Osteoblast (primary cell): ENCODE data around the gene LUZP1. TPM values are rescaled to one million over a fixed set of nuclear protein-coding genes. Genes with fewer than 3 reads are reported as not detected.

Source experiments
- small RNA-seq: library from RNA; depleted of rRNA; stranded (forward); fragments of <200 nt; gene quantifications from one replicate; pipeline ENCODE3, GENCODE V24; 2012
- total RNA-seq: library from RNA; depleted of rRNA; stranded (reverse); fragments of >200 nt; gene quantifications from 2 replicates; pipeline ENCODE4 v1.2.3, GENCODE V29; 2012

LUZP1 gene
- total RNA-seq, 1 donor = 30.0 TPM

Small RNAs within 50 kb of the gene (small RNA-seq; reads per million reads assigned to genes)
- gene MIR3115 = not detected
- gene MIR4419A = not detected
- not detected for gene RNU6-135P
- gene RNU6-514P = not detected

Other genes with a start within 250 kb of the LUZP1 start
- under 0.01 TPM in 1 of 2 replicates, not detected in the other for gene LACTBL1, start 196.0 kb downstream of the LUZP1 start, total RNA-seq
- gene TEX46, start 153.0 kb downstream of the LUZP1 start, total RNA-seq = not detected in 2 replicates
- gene KDM1A, start 149.4 kb downstream of the LUZP1 start, total RNA-seq = 101 and 103 TPM in 2 replicates
- gene HTR1D, start 48.6 kb upstream of the LUZP1 start, total RNA-seq = under 0.01 TPM in 1 of 2 replicates, not detected in the other
- gene HNRNPR, start 175.4 kb upstream of the LUZP1 start, total RNA-seq = 69.5 and 70.6 TPM in 2 replicates
- 32.4 and 32.9 TPM in 2 replicates for gene ZNF436, start 201.0 kb upstream of the LUZP1 start, total RNA-seq